GM10266 (cell line): ENCODE results near the gene PHRF1.

Experiments
- DNase-seq: peaks from one replicate; pipeline ENCODE4 v3.0.0; 2012; ENCODE audit errors: extremely low spot score
- CTCF ChIP-seq: IDR thresholded peaks from 2 replicates; pipeline ENCODE4 v1.5.1; 2012; ENCODE audit warnings: mild to moderate bottlenecking, low read depth; ENCODE audit not compliant: control insufficient read depth, insufficient read depth; ENCODE audit errors: missing control alignments

Gene PHRF1

GRCh38 chr11:638631-639331 is 62.5 kb downstream of the PHRF1 start:
- DNase-seq: no peak
- no peak for TF ChIP-seq CTCF

GRCh38 chr11:639332-639955 is 63.2 kb downstream of the PHRF1 start:
- TF ChIP-seq CTCF: no peak
- DNase-seq: no peak

GRCh38 chr11:640021-640706 is 63.9 kb downstream of the PHRF1 start:
- DNase-seq: no peak
- no peak for TF ChIP-seq CTCF

GRCh38 chr11:641806-642370 is 65.6 kb downstream of the PHRF1 start:
- no peak for TF ChIP-seq CTCF

GRCh38 chr11:643366-643765 is 67.1 kb downstream of the PHRF1 start:
- DNase-seq: no peak
- no peak for TF ChIP-seq CTCF

More at GRCh38 chr11:641806-642370, 65.6 kb downstream of the PHRF1 start:
- no peak for DNase-seq

GRCh38 chr11:643849-644738 is 67.8 kb downstream of the PHRF1 start:
- TF ChIP-seq CTCF: no peak
- no peak for DNase-seq
